Natural killer cell (primary cell): Measurements from ENCODE around the gene DIAPH3. TPM values are rescaled to one million over a fixed set of nuclear protein-coding genes. Genes with fewer than 3 reads are reported as not detected.
A peak's percentile ranks its signal among the peaks of the same experiment; 100 is the strongest.

Source experiments
- ATAC-seq, 3 donors: fragments of 150-1000 bp in 2 of 3; fragments of 200-7000 bp in 1 of 3; cut with Tn5 transposase; 1 replicate in 1 of 3; 2 replicates in 2 of 3; pipeline ENCODE4 v1.10.0; 2021; ENCODE audit warnings: mild to moderate bottlenecking in 2 of 3, moderate library complexity in 2 of 3
- DNase-seq, 2 donors: peaks; one replicate each; pipeline versions ENCODE4 v3.0.0 to v3.0.0-alpha.2; 2013 to 2021; ENCODE audit warnings: mixed read lengths in 1 of 2
- H3K27ac ChIP-seq: one replicate; pipeline ENCODE4 v1.5.1; 2013; ENCODE audit warnings: mild to moderate bottlenecking, low read length
- H3K27me3 ChIP-seq: one replicate; pipeline ENCODE4 v1.6.1; 2013; ENCODE audit warnings: low read length; ENCODE audit not compliant: control insufficient read depth, insufficient read depth
- H3K36me3 ChIP-seq: one replicate; pipeline ENCODE4 v1.6.1; 2013; ENCODE audit warnings: low read length; ENCODE audit not compliant: control insufficient read depth, insufficient read depth
- H3K4me1 ChIP-seq: one replicate; pipeline ENCODE4 v1.6.1; 2013; ENCODE audit warnings: low read length; ENCODE audit not compliant: control insufficient read depth, insufficient read depth
- H3K4me3 ChIP-seq: one replicate; pipeline ENCODE4 v1.5.1; 2013; ENCODE audit warnings: low read length
- H3K9me3 ChIP-seq: one replicate; pipeline ENCODE4 v1.6.1; 2013; ENCODE audit warnings: low read length; ENCODE audit not compliant: control insufficient read depth, insufficient read depth
- H3K27ac Mint-ChIP-seq, 2 donors: one replicate each; pipeline ENCODE4 v1.8.0; 2022; ENCODE audit warnings: mild to moderate bottlenecking in 2 of 2, mixed read lengths in 2 of 2, moderate library complexity in 1 of 2
- H3K27me3 Mint-ChIP-seq, 2 donors: one replicate each; pipeline ENCODE4 v1.8.0; 2022; ENCODE audit warnings: low read depth in 2 of 2, mixed read lengths in 2 of 2
- H3K36me3 Mint-ChIP-seq: one replicate; pipeline ENCODE4 v1.8.0; 2022; ENCODE audit warnings: mixed read lengths
- H3K4me1 Mint-ChIP-seq, 2 donors: one replicate each; pipeline ENCODE4 v1.8.0; 2022; ENCODE audit warnings: mixed read lengths in 2 of 2
- H3K4me3 Mint-ChIP-seq: one replicate; pipeline ENCODE4 v1.8.0; 2022; ENCODE audit warnings: mild to moderate bottlenecking, moderate library complexity, mixed read lengths
- H3K9me3 Mint-ChIP-seq, 2 donors: one replicate each; pipeline ENCODE4 v1.8.0; 2022; ENCODE audit warnings: mixed read lengths in 2 of 2
- whole genome bisulfite sequencing: methylation state at CpG from one replicate; pipeline ENCODE4 v1.1.7; 2013; ENCODE audit warnings: missing lambda C conversion rate; ENCODE audit not compliant: insufficient coverage; 5-methylcytosine and 5-hydroxymethylcytosine counted together
- intact Hi-C: fragments of 100-400 bp; cut with micrococcal nuclease; formaldehyde crosslinking; loops from one replicate; pipeline ENCODE4 v1.14.2; 2022
- total RNA-seq, 4 donors: library from RNA; stranded (reverse); fragments of 120-200 nt in 1 of 4; gene quantifications; one replicate each; pipeline versions ENCODE4 v1.2.3 to v1.2.4, GENCODE V29; 2013 to 2022
- TF ChIP-seq, protein P1 (sequence below): fragments of 200-600 bp; IDR thresholded peaks from one replicate; pipeline ENCODE4 v1.8.0; 2022; ENCODE audit warnings: antibody characterized with exemption

The DIAPH3 gene
- total RNA-seq, 3 donors from 2014 or later (not counting 1 experiment from before 2014, with no cell fraction given) = 0.54 to 1.0 (median 0.98) TPM

DNA sequence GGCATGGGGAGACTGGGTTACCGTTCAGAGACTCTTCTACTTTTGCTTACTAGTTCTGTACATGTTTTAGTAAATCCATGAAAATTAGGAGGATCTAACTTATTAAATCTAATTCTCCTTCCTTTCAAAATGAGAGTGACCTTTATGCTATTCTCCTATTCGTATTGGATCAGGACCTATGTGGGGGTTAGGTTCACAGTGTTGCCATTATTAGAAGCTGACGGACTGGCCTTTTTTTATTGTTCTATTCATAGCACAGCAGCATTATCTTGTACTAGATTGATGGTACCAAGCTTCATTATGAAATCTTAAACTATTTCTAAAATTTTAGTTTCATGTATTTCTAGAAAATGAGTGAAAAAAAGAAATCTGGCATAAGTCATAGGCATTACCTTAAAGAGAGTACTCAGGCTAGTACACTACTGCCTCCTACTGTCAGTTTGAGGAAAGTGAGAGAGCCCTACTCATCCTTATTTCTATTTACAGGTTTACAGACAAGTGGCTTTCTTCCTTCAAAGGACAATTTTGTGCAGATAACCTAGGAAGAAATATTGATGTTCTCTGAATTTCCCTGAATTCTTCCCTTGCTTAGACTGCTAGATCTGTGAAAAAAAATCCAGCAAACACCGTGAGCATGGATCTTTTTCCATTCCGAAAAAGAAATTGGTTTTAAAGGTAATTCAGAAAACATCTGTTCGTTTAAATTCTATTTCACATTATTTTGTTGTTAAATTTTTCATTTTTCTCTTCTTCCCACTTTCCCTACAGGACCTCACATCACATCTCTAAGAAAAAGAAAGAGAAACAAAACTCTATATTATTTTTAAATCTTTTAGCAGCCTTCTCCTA is 485.5 kb downstream of the DIAPH3 start:
- ATAC-seq = peak in 1 of 3 donors; percentile 51
- DNase-seq = peak in 1 of 2 donors; percentile 60
- H3K27me3 Mint-ChIP-seq = no peaks in the 10 kb centered on the region

DNA sequence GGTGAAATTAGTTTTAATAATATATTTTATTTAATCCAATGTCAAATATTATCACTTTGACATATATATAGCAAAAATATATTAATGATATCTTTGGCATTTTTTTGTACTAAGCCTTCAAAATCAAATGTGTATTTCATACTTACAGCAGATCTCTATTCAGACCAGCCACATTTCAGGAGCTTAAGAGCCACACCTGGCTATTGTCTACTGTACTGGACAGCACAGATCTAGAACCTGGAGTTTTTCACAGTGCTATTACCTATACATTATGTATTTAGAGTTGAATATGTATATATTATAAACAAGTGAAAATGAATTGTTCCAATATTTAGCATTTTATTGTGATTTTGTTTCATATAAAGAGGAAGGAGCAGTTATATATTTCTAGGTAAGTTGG is 486.3 kb downstream of the DIAPH3 start:
- TF ChIP-seq, protein P1, sequence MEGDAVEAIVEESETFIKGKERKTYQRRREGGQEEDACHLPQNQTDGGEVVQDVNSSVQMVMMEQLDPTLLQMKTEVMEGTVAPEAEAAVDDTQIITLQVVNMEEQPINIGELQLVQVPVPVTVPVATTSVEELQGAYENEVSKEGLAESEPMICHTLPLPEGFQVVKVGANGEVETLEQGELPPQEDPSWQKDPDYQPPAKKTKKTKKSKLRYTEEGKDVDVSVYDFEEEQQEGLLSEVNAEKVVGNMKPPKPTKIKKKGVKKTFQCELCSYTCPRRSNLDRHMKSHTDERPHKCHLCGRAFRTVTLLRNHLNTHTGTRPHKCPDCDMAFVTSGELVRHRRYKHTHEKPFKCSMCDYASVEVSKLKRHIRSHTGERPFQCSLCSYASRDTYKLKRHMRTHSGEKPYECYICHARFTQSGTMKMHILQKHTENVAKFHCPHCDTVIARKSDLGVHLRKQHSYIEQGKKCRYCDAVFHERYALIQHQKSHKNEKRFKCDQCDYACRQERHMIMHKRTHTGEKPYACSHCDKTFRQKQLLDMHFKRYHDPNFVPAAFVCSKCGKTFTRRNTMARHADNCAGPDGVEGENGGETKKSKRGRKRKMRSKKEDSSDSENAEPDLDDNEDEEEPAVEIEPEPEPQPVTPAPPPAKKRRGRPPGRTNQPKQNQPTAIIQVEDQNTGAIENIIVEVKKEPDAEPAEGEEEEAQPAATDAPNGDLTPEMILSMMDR = no peak
- no peaks in the 10 kb centered on the region for H3K27me3 ChIP-seq
- Mint-ChIP-seq H3K27ac (no peak overlapping the region), H3K36me3 (no peaks in the 10 kb centered on the region), H3K9me3 (no peaks in the 10 kb centered on the region), H3K4me3 (no peak overlapping the region), H3K27me3 (no peaks in the 10 kb centered on the region), H3K4me1 (peaks cover 1 to 8% of the 10 kb centered on the region in 2 donors)
- intact Hi-C loops = no loop called here
- H3K36me3 ChIP-seq = no peaks in the 10 kb centered on the region
- ATAC-seq (no peak), DNase-seq (no peak)
- H3K27ac ChIP-seq = no peak overlapping the region
- H3K9me3 ChIP-seq = no peaks in the 10 kb centered on the region
- no peaks in the 10 kb centered on the region for H3K4me1 ChIP-seq
- no peak overlapping the region for H3K4me3 ChIP-seq

More for the DNA sequence above, 485.5 kb downstream of the DIAPH3 start:
- H3K4me1 Mint-ChIP-seq = peaks cover 1 to 3% of the 10 kb centered on the region in 2 donors
- no peak overlapping the region for H3K27ac Mint-ChIP-seq
- H3K36me3 Mint-ChIP-seq = no peaks in the 10 kb centered on the region
- H3K4me3 Mint-ChIP-seq = no peak overlapping the region
- intact Hi-C loops = no loop called here
- H3K9me3 Mint-ChIP-seq = no peaks in the 10 kb centered on the region
- TF ChIP-seq, protein P1 = no peak
- Histone ChIP-seq H3K27ac (no peak overlapping the region), H3K36me3 (no peaks in the 10 kb centered on the region), H3K27me3 (no peaks in the 10 kb centered on the region), H3K4me3 (no peak overlapping the region), H3K4me1 (no peaks in the 10 kb centered on the region), H3K9me3 (no peaks in the 10 kb centered on the region)
- WGBS = 93% methylated on average over 3 of the region's 6 CpGs

DNA sequence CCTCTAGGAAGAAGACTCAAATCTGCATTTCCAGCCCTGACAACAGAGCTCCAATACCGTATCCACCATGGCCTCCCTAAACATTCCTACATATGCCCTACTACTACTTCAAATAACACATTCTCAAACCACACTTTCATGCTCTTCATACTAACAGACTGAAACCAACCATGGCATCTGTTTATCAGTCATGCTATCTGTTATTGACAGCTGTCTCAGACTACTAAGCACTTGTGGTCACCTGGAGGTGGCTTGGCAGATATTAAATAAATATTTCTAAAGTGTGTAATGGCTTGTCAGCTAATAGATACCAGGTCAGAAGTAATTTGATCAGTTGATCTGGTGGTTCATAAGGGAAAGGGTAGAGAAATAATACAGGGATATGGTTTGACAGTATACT is 489.1 kb downstream of the DIAPH3 start:
- Histone ChIP-seq H3K4me3 (no peak overlapping the region), H3K4me1 (no peaks in the 10 kb centered on the region), H3K27ac (no peak overlapping the region), H3K9me3 (no peaks in the 10 kb centered on the region), H3K36me3 (no peaks in the 10 kb centered on the region), H3K27me3 (no peaks in the 10 kb centered on the region)
- H3K4me1 Mint-ChIP-seq = peaks cover 7 to 13% of the 10 kb centered on the region in 2 donors
- DNase-seq = no peak
- intact Hi-C loops = no loop called here
- TF ChIP-seq, protein P1 = no peak
- H3K36me3 Mint-ChIP-seq = no peaks in the 10 kb centered on the region
- no peak overlapping the region for H3K27ac Mint-ChIP-seq
- H3K9me3 Mint-ChIP-seq = no peaks in the 10 kb centered on the region
- H3K27me3 Mint-ChIP-seq = no peaks in the 10 kb centered on the region
- 85% methylated on average over 1 of the region's 1 CpG for WGBS
- H3K4me3 Mint-ChIP-seq = no peak overlapping the region
- no peak for ATAC-seq
